Right lung (tissue), 5 donors: ENCODE data around the gene KCNAB1. TPM values are rescaled to one million over a fixed set of nuclear protein-coding genes. Genes with fewer than 3 reads are reported as not detected.

Source experiments
- DNase-seq, 2 donors: peaks; one replicate each; pipeline ENCODE4 v3.0.0-alpha.2; 2013
- polyA plus RNA-seq, 5 donors: library from polyadenylated mRNA; unstranded; fragments of 120-200 nt; gene quantifications; one replicate each; pipeline versions ENCODE4 v1.2.1 to v1.2.3, GENCODE V29; 2013; ENCODE audit warnings: inconsistent platforms in 1 of 5, low replicate concordance in 1 of 5; ENCODE audit not compliant: insufficient read length in 5 of 5, insufficient read depth in 1 of 5

The KCNAB1 gene
- polyA plus RNA-seq, 5 donors = 1.3 to 1.7 (median 1.7) TPM

DNA sequence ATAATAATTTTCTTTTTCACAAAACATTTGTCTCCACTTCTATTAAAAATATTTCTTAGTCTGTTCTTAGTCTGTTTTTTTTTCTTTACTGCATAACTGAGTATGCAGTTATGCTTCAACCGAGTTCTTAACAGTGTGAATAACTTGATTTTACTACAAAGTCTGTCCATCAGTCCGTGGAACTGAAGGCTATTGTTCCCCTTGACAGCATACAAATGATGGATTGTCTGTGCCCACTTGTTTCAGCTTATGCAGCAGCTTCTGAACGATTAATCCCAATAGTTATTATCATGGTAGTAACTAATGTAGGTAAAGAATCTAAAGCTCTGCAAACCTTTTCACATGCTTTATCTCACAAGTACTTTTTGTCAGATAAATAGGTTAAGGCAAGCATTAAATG, 283.8 kb downstream of the KCNAB1 start:
- DNase-seq = no peak

DNA sequence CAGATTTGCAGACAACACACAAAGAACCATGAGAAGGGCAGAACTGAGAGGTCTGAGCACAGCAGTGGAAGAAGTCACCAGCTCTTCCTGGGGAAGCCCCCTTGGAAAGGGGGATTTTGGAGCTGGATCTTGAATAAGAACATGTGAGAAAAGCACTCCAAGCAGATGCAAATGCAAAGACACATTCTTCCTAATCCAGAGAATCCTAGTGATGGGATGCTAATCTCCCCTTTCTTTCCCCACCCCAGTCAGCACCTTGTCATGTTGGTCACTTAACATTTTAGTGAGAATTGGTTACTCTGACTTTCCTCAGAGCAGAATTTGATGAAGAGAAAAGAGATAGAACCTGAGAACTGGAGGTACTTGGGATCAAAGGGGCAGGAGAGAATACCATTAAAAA, 286.0 kb downstream of the KCNAB1 start:
- DNase-seq = no peak

DNA sequence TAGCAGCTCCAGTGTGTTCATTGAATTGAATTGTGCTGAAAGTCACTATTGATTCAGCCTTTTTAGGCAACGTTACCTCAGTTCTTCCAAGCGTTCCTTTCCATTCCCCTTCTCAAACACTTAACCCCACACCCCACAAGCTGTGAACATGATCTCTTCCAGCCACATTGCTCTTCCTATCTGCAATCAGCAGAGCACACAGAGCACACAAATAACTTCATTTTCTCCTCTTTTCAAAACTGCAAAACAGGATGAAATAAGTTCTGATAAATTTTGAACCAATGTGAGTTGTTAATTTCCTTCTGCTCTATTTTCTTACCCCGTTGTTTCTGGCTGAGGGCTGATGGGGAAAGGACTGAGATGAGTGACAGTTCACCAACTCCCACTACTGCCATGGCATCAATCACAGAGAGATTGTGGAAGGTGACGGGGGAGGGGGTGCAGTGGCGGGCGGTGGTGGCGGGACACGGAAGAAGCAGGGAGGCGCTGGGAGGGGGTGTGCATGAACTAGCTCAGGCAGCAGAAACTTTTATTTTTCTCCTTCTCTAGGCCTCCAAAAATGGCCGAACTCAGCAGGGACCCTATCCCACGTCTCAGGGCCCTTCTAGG, 287.3 kb downstream of the KCNAB1 start:
- no peak for DNase-seq

DNA sequence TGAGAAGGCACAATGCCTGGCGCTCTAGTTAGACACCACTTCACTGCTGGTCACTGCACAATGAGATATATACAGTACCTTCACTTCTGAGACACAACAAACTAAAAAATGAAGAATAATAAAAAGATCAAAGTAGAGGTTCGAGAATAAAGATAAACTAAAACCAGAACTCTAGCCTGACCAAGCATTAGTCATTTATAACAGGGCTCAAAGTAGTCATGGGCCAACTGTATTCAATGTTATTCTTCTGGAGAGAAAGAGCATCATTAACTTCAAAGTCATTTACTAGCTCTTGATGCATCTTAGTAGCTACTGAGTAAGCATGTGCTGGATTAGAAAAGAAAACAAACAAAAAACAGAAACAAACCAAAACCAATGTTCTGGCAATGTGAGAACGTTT, 289.3 kb downstream of the KCNAB1 start:
- DNase-seq = no peak

DNA sequence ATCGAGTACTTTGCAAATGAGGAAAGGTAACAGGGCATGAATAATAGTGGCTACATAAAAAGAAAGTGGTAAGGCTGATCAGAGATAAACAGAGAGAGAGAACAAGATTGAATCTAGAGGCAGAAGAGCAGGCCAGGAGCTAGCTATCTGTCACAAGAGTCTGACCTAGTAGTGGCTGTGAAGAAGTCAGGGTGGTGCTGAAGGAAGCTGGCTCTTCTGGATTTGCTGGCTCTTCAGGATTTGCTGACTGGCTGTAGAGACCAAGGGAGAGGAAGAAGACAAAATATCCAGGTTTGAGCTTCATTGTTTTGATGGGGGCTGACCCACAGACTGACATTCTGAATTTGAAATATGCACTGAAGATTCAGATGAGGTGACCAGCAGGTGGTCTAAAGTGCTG, 292.2 kb downstream of the KCNAB1 start:
- no peak for DNase-seq

DNA sequence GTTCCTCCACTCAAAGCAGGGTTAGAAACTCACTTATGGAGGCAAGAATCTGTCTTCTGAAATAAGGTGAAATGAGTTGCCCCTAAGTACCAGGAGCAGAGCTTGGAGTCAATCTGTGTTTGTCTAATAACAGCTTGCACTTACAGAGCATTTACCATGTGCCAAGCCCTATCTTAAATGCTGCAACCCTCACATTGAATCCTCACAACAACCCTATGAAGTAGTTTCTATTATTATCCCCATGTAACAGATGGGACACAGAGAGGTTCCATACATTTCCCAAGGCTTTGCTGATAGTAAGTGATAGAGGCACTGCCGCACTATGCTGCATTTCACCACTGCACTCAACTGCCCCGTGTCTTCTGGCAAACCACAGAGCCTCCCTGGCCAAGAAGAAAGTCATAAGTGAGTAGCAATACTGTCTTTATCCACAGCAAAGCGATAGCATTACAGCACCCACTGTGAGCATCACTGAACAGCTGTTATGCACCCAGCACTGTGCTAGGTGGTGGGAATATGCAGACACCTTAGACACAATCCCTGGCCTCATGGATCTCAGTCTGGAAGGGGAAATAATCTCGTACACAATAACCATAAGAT, 293.0 kb downstream of the KCNAB1 start:
- DNase-seq = no peak

DNA sequence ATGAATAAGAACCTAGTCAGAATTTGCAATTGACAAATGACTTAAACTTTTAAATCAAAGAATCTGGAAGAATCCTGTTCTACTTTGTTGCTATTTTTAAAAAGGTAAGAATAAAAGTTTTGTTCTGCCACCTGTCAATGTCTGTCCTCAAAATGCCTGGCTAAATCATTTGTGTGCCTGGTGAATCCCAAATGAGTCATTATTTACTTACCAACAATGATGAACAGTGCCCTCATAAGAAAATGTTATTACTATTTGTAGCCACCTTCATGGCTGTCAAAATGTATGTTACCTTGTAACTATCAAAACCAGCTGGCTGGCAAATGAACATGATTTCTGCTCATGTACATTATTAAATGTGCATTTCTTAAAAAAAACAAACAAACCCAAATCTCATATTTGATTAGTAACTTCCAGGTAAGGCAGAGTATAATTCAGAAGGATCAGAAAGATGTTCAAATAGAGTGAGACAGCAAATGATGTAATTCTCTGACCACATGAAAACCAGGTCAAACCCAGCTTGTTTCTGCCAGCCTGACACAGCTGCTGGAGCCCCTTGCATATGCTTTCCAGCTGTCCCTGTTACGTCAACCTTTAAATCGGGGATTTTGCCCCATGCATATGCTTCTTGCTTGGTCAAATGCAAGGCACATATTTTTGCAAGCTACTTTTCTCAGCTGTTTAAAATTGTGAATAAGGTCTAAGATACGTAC, 296.6 kb downstream of the KCNAB1 start:
- DNase-seq = no peak

DNA sequence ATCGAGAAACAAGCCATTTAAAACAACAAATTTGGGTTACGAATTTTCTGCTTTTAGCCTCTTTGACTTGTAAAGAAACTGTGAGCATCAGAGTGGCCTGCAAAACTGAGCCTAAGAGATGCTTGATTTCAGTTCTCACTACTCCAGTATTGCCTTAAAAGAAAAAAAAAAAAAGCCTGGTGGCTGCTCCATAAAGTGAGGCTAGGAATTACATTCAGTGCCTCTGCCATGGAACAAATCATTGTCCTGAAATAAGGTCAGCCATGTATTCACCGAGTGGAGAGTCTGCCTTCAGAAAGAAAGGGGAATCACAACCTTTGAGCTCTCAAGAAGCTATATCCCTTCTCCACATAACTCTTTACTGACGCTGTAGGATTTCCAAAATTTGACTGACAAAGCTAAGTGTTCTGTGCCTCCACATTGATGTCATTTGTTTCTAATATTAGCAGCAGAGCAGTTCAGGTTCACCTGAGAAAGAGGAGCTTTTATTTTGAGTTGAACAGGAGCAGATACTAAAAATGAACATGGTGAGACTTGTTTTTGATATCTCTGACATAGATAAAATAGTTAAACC, 297.3 kb downstream of the KCNAB1 start:
- DNase-seq = no peak

DNA sequence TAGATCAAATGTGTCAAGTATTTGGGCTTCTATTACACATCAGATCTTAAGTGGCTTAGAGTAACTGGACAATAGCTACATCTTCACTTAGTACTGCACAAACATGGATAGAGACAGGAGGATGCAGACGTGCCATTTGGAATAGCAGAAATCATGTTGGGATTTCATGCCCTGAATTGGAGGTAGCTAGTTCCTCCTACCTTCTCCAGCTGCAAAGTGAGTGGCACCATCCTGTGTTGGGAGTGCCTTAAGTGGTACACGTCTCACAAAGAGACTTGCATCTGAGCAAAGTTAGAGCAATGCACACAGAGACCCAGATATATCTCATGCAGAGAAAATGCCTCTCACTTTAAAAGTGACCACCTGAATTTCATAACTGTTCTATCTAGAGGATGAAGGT, 298.1 kb downstream of the KCNAB1 start:
- DNase-seq = no peak

DNA sequence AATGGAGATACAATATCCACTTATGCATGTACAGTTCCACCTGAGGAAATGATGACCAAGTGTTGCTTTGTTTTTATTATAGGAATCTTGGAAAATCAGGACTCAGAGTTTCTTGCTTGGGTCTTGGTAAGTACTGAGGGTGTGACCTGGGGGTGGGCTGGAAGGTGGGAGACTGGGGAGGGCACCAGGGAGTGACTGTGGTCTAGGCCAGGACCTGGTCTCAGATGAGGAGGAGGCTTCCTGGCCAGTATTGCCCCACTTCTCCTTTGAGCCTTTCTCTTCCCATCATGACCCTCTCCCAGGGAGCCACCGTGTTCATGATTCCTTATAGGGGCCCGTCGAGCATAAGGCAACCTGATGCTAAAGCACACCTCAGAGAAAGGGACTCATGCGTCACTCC, 301.2 kb downstream of the KCNAB1 start:
- no peak for DNase-seq

DNA sequence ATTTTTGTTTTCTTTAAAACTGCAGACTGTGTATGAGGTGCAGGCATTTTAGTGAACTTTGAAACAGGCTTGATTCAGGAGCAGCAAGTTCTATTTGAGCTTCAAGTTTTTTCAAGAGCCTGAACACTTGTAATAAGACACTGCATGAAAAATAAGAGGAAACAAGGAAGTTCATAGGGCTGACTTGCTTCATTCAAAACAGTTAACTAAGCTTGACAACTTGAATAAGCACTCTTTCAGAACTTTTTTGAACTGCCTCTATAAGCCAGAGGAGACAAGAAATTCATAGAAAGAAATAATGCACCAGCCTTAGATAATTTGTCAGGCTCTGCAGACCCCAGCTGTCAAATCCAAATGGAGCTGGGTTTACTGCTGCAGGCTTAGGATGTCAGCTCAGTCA, 304.4 kb downstream of the KCNAB1 start:
- DNase-seq = peak; percentile 4 to 5

DNA sequence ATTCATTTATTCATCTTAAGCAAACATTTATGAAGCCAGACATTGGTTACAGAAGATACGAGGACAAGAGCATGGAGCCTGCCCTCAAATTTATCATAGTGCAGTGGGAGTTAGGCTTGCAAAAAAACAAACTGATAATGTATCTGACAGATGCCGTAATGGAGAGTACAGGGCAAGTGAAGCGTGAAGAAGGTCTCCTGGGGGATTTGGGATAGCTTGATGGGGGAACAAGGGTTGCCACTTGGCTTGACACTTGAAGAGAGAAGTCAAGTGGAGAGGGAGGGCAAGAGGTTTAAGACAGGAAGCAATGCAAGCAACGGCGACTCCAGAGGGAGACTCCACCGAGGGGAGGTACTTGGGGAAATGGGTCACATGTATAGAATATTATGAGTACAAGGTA, 305.3 kb downstream of the KCNAB1 start:
- DNase-seq = no peak

DNA sequence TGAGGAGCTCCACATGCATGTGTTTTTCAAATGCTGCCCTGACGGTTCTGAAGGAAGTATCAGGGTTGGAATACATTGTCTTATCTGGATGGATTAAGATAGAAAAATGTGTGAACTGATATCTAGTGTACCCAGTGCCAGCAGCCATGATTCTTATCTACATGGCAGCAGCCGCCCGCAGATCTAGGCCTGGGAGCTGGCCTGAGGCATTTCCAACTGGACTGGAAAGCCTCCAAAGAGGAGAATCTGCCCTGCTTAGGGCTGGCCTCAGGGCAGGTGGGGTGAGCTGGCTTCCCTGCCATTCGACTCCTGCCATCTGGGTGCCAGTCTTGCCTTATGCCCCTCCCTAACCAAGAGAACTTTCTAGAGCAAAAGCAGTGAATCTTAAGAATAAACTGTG, 308.7 kb downstream of the KCNAB1 start:
- DNase-seq = no peak

DNA sequence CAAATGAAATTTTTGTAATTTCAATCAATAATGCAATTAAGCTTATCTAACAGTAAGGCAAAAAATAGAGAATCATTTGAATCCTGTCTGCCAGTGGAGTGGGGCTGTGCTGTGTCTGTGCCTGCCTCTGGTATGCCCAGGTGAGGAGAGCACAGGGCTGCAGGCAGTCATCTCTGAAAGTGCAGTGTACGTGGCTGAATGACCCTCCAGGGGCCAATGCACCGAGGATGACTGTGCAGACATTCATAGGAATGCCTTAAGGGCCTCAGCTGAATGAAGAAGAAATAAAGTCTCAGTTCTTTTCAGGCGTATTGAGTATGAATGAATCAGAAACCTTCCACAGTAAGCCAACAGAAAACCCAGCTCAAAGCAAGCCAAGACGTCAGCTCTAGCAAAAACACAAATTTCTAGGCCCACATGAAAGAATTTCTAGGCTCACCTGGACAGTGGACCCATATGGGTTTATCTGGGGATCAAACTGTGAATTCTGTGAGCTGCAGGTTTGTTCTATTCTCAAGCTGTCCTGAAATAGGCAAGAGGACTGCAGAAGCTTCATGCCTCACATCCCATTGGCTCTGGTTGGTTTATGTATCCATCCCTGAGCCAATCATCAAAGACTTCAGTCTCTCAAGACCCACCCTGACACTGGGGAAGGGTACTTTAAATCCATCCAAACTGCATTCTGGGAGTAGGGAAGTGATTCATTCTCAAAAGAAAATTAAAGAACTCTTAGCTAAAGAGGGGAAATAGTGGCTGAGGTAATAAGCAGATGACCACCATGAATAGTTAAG, 311.2 kb downstream of the KCNAB1 start:
- DNase-seq = no peak

DNA sequence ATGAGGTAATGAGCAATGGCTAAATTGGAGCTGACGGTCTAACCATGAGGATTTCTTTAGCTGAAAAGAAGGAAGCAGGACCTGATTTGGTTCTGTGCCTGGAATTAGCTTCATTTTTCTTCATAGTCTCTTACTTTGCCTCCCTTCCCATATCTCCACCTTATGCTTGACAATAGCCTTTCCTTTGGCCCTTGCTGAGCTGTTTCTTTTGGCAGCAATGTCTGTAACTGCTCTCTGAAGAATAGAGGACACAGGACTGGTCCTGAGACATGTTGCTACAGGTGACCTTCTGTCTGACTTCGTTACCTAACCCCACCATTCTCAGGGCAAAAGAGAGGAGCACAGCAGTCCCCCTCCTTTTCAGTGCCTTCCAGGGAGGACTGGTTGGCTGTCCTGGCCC, 312.2 kb downstream of the KCNAB1 start:
- DNase-seq = no peak

DNA sequence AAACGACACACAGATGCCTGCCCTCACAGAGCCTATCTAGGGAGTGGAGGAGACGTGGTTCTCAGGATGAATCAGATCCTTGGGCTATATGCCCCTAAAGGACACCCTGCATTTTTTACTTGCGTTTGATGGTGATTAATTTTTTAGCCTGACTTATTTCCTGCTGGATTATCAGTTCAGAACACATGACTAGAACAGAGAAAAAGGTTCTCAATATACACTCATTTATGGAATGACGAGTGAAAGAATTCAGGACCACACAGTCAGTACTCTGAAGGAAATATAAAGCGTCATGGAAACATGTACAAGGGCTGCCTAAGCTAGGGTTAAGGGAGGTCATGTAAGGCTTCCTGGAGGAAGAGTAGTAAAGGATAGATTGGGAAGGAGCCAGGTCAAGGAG, 312.8 kb downstream of the KCNAB1 start:
- no peak for DNase-seq

DNA sequence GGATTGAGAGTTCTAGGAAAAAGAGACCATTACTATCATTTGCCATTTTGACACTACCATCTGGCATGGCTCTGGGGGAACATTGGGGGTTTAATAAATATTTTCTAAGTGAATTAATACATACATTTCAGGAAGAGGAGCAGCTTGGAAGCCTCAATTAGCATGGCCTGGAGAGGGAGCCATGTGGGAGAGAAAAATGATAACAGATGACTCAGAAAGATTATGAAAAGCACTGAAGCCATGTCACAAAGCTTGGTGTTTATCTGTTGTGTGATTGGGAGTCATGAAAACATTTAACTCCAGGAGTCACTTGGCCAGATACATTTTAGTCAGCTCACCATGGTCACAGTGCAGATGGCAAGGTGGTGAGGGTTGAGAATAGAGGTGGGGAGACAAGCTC, 313.5 kb downstream of the KCNAB1 start:
- DNase-seq = no peak

DNA sequence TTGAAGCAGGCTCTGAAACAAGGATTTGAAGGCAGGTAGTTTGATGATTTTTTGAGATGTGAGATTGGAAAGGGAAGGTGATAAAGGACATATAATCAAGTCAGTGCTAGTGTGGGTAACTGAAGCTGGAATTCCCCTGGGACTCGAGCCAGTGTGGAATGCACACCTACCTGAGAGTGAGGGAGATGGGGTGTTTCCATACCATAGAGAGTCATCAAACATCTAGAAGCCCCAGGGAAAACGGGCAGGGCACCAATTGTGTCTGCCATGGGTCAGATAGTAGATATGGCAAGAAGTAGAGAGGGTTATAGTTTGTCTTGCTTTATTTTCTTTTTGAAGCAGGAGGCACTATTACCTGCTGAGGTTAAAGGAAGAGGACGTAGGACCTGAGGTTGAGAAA, 314.5 kb downstream of the KCNAB1 start:
- no peak for DNase-seq

DNA sequence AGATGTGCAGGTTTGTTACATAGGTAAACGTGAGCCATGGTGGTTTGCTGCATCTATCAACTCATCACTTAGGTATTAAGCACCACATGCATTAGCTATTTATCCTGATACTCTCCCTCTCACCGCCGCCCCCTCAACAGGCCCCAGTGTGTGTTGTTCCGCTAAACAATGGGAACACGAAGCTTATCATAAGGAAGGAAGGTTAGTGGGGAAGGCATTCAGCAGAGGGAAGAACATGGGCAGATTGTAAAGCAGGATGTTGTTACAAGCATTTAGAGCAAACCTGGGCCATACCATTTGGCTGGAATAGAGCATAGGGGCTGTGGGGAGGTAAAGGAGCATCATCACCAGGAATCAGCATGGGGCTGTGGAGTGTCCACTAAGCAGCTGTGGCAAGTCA, 322.7 kb downstream of the KCNAB1 start:
- DNase-seq = no peak

DNA sequence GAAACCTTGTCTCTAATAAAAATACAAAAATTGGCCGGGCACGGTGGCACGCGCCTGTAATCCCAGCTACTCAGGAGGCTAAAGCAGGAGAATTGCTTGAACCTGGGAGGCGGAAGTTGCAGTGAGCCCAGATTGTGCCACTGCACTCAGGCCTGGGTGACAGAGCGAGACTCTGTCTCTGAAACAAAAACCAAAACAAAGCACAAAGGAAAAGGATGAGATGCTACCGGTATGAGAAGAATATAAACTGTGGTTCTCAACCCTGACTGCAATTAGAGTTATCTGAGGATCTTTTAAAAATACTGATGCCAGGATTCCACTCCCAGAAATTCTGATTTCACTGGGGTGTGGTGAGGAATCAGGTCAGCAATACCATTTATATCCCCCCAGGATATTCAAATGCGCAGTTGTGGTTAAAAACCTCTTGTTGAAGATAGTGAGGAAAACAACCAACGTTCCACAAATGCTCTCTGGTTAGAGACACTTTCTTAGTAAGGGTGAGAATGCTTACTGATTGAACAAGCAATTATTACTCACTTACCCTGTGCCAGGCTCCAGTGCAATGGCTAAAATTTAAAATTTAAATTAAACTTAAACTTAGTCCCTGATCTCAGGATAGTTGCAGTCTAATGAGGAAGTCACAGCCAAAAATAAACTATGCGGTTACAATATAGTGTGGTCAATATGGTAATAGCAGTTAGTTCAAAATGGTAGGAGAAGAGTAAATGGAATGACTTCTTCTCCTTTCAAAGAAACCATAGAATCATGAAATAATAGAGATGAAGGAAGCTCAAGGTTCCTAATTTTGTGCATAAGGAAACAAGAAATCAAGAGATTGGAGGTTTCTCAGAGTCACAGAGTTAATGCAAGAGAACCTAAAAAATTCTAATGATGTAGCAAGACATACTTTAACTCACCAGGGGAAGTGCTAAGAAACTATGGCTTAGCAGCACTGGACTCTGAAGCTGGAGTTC, 325.0 kb downstream of the KCNAB1 start:
- DNase-seq = no peak

DNA sequence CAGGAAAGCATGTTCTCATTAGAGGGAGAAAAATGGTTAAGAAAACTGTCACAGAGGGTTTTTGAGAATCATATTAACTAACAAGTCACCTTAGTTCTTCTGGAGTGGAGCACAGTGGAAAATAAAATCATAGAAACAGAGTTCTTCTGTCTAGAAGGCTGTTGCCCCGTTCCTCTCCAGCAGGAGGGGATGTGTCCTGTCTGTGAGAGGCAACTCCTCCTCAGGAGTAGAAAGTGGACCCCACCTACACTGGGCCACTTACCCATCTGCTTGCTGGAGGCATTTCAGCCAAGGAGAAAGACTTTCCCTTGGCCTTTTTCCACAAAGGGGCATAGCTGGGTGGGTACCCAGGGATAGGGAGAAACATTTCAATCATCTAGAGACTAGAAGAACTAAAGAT, 327.9 kb downstream of the KCNAB1 start:
- no peak for DNase-seq
